ENCODE results near the gene TRPM3. TPM values are rescaled to one million over a fixed set of nuclear protein-coding genes. Genes with fewer than 3 reads are reported as not detected.

Gene TRPM3
- total RNA-seq, 2 experiments from 2014 or later: not detected

DNA sequence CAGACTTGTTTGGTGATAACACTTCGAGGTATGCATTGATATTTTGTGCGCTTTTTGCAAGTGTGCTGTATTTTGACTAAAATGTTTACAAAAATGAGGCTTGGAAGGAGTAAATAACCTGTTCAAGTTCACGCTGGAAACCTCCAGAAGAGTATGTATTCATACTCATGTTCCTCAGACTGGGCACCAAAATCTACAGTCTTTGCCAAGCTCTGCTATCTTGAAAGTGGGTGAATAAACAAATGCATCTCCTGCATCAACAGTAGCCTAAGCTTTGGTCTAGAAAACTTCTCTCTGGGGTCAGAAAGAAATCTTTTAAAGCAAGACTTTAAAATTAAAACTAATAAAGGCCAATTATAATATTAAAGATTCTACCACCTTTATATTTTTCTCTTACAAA lies 157.9 kb downstream of the TRPM3 start:
- no peaks in the 10 kb centered on the region for H3K36me3 ChIP-seq (ENCODE audit: insufficient read depth, low read length)
- ChIA-PET POLR2A (no interaction called here), CTCF (no interaction called here)
- no peak for DNase-seq
- intact Hi-C loops (cut with DNase I, micrococcal nuclease): no loop called here
- H3K9me3 ChIP-seq (ENCODE audit: control insufficient read depth in 1 of 2, insufficient read depth in 1 of 2, low read length in 2 of 2): no peaks in the 10 kb centered on the region
- no peaks in the 10 kb centered on the region for H3K36me3 Mint-ChIP-seq (ENCODE audit: low read depth)
- ATAC-seq (ENCODE audit: poor library complexity): no peak
- H3K27me3 ChIP-seq (ENCODE audit: control insufficient read depth in 1 of 2, insufficient read depth in 2 of 2, low read length in 2 of 2): no peaks in the 10 kb centered on the region
- H3K4me3 Mint-ChIP-seq: no peak overlapping the region
- no peaks in the 10 kb centered on the region for H3K9me3 Mint-ChIP-seq
- TF ChIP-seq, protein P1, sequence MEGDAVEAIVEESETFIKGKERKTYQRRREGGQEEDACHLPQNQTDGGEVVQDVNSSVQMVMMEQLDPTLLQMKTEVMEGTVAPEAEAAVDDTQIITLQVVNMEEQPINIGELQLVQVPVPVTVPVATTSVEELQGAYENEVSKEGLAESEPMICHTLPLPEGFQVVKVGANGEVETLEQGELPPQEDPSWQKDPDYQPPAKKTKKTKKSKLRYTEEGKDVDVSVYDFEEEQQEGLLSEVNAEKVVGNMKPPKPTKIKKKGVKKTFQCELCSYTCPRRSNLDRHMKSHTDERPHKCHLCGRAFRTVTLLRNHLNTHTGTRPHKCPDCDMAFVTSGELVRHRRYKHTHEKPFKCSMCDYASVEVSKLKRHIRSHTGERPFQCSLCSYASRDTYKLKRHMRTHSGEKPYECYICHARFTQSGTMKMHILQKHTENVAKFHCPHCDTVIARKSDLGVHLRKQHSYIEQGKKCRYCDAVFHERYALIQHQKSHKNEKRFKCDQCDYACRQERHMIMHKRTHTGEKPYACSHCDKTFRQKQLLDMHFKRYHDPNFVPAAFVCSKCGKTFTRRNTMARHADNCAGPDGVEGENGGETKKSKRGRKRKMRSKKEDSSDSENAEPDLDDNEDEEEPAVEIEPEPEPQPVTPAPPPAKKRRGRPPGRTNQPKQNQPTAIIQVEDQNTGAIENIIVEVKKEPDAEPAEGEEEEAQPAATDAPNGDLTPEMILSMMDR (IDR thresholded peaks at IDR 0.05): no peak
- H3K4me3 ChIP-seq (ENCODE audit: low read length): no peak overlapping the region
- H3K27ac ChIP-seq (ENCODE audit: low read depth in 1 of 2, low read length in 2 of 2): no peak overlapping the region
- H3K27ac Mint-ChIP-seq: no peak overlapping the region
- no peaks in the 10 kb centered on the region for H3K4me1 ChIP-seq (ENCODE audit: insufficient read depth, low read length)
- no peaks in the 10 kb centered on the region for H3K4me1 Mint-ChIP-seq (ENCODE audit: low read depth)
- H3K27me3 Mint-ChIP-seq: no peaks in the 10 kb centered on the region

DNA sequence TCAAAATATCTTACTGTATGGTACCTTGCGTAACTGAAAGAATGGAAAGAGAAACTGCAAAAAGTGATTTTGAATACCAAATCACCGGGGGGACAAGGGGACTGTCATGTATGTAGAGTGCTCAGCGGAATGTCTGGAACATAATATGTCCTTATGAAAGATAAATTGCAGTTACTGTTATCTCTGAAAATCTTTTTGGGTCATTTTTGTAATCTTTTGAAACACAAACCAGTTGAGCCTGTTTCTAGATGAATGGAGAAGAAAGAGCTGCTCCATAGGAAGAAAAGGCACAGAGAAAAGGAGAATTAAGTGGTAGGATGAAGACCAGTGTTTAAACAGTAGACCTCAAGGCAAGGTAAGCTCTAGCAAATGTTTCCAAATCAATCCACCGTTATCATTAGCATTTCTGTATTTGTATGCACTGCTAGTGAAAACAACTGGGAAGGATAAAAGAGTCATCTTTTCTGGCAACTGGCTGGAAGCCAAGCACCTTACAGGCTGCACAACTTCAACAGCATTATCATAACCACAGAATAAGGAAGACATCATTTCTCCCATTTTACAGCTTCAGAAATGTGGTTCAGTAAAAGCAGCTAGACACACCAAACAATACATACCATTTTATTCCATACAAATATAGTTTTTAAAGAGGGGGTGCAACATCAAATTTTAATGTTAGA lies 158.5 kb downstream of the TRPM3 start:
- no peaks in the 10 kb centered on the region for H3K9me3 Mint-ChIP-seq
- H3K4me1 ChIP-seq (ENCODE audit: insufficient read depth, low read length): no peaks in the 10 kb centered on the region
- TF ChIP-seq, protein P1 (IDR thresholded peaks at IDR 0.05): no peak
- no peak overlapping the region for H3K27ac Mint-ChIP-seq
- no peaks in the 10 kb centered on the region for H3K9me3 ChIP-seq (ENCODE audit: control insufficient read depth in 1 of 2, insufficient read depth in 1 of 2, low read length in 2 of 2)
- ChIA-PET CTCF (no interaction called here), POLR2A (no interaction called here)
- H3K27ac ChIP-seq (ENCODE audit: low read depth in 1 of 2, low read length in 2 of 2): no peak overlapping the region
- H3K36me3 Mint-ChIP-seq (ENCODE audit: low read depth): no peaks in the 10 kb centered on the region
- H3K36me3 ChIP-seq (ENCODE audit: insufficient read depth, low read length): no peaks in the 10 kb centered on the region
- intact Hi-C loops (cut with DNase I, micrococcal nuclease): no loop called here
- no peaks in the 10 kb centered on the region for H3K27me3 ChIP-seq (ENCODE audit: control insufficient read depth in 1 of 2, insufficient read depth in 2 of 2, low read length in 2 of 2)
- no peaks in the 10 kb centered on the region for H3K27me3 Mint-ChIP-seq
- DNase-seq (no peak), ATAC-seq (ENCODE audit: poor library complexity) (no peak)
- H3K4me3 Mint-ChIP-seq: no peak overlapping the region
- H3K4me3 ChIP-seq (ENCODE audit: low read length): no peak overlapping the region
- no peaks in the 10 kb centered on the region for H3K4me1 Mint-ChIP-seq (ENCODE audit: low read depth)

DNA sequence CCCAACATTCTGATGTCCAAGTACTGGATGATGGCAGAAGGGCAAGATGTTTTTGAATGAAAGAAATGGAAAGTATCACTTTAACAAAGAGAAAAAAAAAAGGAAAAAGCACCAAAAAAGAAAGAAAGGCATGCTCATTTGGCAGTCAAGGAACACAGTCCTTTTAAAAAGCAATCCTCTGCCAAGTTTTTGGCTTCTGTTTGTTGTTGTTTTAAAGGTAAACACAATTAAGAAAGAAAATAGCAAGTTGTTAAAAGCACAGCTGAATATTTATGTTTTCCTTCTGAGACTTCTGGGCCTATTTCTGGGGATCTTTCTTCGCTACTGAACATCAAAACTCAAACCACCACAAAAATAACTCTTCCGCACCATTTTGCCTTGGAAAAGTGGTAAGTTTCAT lies 162.1 kb downstream of the TRPM3 start:
- Mint-ChIP-seq H3K4me1 (ENCODE audit: low read depth) (no peaks in the 10 kb centered on the region), H3K27ac (no peak overlapping the region), H3K9me3 (no peaks in the 10 kb centered on the region), H3K4me3 (no peak overlapping the region), H3K36me3 (ENCODE audit: low read depth) (no peaks in the 10 kb centered on the region), H3K27me3 (no peaks in the 10 kb centered on the region)
- Histone ChIP-seq H3K4me3 (ENCODE audit: low read length) (no peak overlapping the region), H3K36me3 (ENCODE audit: insufficient read depth, low read length) (no peaks in the 10 kb centered on the region), H3K4me1 (ENCODE audit: insufficient read depth, low read length) (no peaks in the 10 kb centered on the region), H3K27me3 (ENCODE audit: control insufficient read depth in 1 of 2, insufficient read depth in 2 of 2, low read length in 2 of 2) (no peaks in the 10 kb centered on the region), H3K9me3 (ENCODE audit: control insufficient read depth in 1 of 2, insufficient read depth in 1 of 2, low read length in 2 of 2) (no peaks in the 10 kb centered on the region), H3K27ac (ENCODE audit: low read depth in 1 of 2, low read length in 2 of 2) (no peak overlapping the region)
- ChIA-PET CTCF (no interaction called here), POLR2A (no interaction called here)
- DNase-seq: no peak
- TF ChIP-seq, protein P1 (IDR thresholded peaks at IDR 0.05): no peak
- no peak for ATAC-seq (ENCODE audit: poor library complexity)
- intact Hi-C loops (cut with DNase I, micrococcal nuclease): no loop called here

All from CD4-positive, alpha-beta T cell (primary cell).